Kidney (tissue), 14 donors: ENCODE measurements around the gene MAD2L2. TPM values are rescaled to one million over a fixed set of nuclear protein-coding genes. Genes with fewer than 3 reads are reported as not detected.
A peak's percentile ranks its signal among the peaks of the same experiment; 100 is the strongest.

ENCODE experiments used
- DNase-seq, 5 donors: peaks; one replicate each; pipeline ENCODE4 v3.0.0-alpha.2; 2013 to 2020
- FAIRE-seq: peaks from 2 replicates; lab custom pipeline; 2012; peaks lifted over from hg19 to GRCh38; lab: Jason Lieb, UNC
- H3K27ac ChIP-seq, 2 donors: one replicate each; pipeline ENCODE4 v1.7.0; 2013; ENCODE audit warnings: low read depth in 2 of 2, low read length in 2 of 2, inconsistent platforms in 1 of 2
- H3K27me3 ChIP-seq: one replicate; pipeline ENCODE4 v1.7.1; 2013; ENCODE audit warnings: low read length, inconsistent platforms; ENCODE audit not compliant: control insufficient read depth, insufficient read depth
- H3K36me3 ChIP-seq, 3 donors: one replicate each; pipeline versions ENCODE4 v1.7.0 to v1.7.1; 2013; ENCODE audit warnings: low read length in 3 of 3, control low read depth in 1 of 3, inconsistent platforms in 1 of 3; ENCODE audit not compliant: insufficient read depth in 3 of 3, control insufficient read depth in 2 of 3
- H3K4me1 ChIP-seq, 3 donors: one replicate each; pipeline versions ENCODE4 v1.7.0 to v1.7.1; 2013; ENCODE audit warnings: low read length in 3 of 3, inconsistent platforms in 1 of 3, low read depth in 1 of 3; ENCODE audit not compliant: control insufficient read depth in 2 of 3, insufficient read depth in 2 of 3
- H3K4me3 ChIP-seq, 3 donors: one replicate each; pipeline versions ENCODE4 v1.7.0 to v1.8.1; 2013; ENCODE audit warnings: low read length in 3 of 3, control low read depth in 1 of 3, inconsistent platforms in 1 of 3
- H3K9ac ChIP-seq, 3 donors: one replicate each; pipeline versions ENCODE4 v1.7.0 to v1.7.1; 2013; ENCODE audit warnings: low read length in 3 of 3, control low read depth in 1 of 3, inconsistent platforms in 1 of 3
- H3K9me3 ChIP-seq, 3 donors: one replicate each; pipeline versions ENCODE4 v1.7.0 to v1.7.1; 2013; ENCODE audit warnings: low read length in 3 of 3, control low read depth in 1 of 3, inconsistent platforms in 1 of 3; ENCODE audit not compliant: control insufficient read depth in 2 of 3, insufficient read depth in 1 of 3
- intact Hi-C: fragments of 100-400 bp; cut with DNase I; formaldehyde crosslinking; loops from one replicate; pipeline ENCODE4 v1.11.1; 2022
- polyA plus RNA-seq: library from polyadenylated mRNA; stranded (reverse); fragments of 350-450 nt; fragmentation: Illumina TruSeq; extraction: RNeasy Lipid Tissue Mini Kit (QIAGEN cat#74804); gene quantifications from one replicate; pipeline ENCODE4 v1.2.3, GENCODE V29; 2014; ENCODE audit warnings: low read depth, low replicate concordance; ENCODE audit not compliant: insufficient read depth
- total RNA-seq: library from RNA; stranded (reverse); fragmentation: NEBNext Ultra II Directional; extraction: Animal tissue kit (Norgen Biotek cat#: 25700); gene quantifications from one replicate; pipeline ENCODE4 v1.2.1, GENCODE V29; 2021
- TF ChIP-seq, protein P1 (sequence below): IDR thresholded peaks from 3 replicates; pipeline ENCODE4 v1.5.1; 2012; ENCODE audit warnings: mild to moderate bottlenecking, moderate library complexity, borderline replicate concordance; ENCODE audit not compliant: insufficient read depth; ENCODE audit errors: extremely low read depth
- donor health status: control.
- donor health status: control.
- donor health status: control.
- donor health status: control.
- donor health status: control.
- donor health status: DM: yes; HTN: yes; CAD: no.
- donor health status: Normal renal cell carcinoma (clear cell type).

Gene MAD2L2
- total and polyA plus RNA-seq, 2 donors from 2014 or later: 36.8 to 51.7 TPM

DNA sequence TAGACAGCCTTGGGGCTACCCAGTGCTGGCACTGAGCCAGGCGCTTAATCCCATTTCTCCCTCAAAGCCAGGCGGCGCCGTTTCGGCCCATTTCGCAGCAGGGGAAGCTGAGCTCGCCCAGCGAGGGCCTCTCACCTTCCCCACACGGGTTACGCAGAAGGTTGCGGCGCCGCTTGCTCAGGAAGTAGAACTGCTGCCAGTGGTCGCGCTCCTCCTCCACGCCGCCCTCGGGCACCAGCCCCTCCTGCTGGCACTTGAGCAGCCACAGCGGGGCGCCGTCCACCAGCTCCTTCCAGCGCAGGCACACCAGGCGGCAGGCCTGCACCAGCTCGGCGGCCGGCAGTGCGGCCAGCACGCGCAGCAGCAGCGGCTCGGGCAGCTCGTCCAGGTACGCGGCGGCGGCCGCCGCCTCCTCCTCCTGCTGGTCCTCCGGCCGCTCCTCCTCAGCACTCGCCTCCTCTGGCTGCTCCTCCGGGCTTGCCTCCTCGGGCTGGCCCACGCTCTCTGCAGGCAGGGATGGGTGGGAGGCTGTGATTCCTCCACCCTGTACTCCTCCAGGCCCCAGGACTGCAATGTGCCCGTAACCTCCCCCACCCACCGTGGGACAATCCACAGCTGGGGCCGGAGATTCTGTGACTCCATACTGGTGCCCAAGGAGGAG, 30.5 kb downstream of the MAD2L2 start:
- DNase-seq (peak; percentile 75 to 93 (median 86)), FAIRE-seq (no peak)
- peaks cover 11% of the 10 kb centered on the region for H3K27me3 ChIP-seq
- intact Hi-C loops: no loop called here
- H3K9me3 ChIP-seq: no peaks in the 10 kb centered on the region
- no peak overlapping the region for H3K27ac ChIP-seq
- TF ChIP-seq, protein P1, sequence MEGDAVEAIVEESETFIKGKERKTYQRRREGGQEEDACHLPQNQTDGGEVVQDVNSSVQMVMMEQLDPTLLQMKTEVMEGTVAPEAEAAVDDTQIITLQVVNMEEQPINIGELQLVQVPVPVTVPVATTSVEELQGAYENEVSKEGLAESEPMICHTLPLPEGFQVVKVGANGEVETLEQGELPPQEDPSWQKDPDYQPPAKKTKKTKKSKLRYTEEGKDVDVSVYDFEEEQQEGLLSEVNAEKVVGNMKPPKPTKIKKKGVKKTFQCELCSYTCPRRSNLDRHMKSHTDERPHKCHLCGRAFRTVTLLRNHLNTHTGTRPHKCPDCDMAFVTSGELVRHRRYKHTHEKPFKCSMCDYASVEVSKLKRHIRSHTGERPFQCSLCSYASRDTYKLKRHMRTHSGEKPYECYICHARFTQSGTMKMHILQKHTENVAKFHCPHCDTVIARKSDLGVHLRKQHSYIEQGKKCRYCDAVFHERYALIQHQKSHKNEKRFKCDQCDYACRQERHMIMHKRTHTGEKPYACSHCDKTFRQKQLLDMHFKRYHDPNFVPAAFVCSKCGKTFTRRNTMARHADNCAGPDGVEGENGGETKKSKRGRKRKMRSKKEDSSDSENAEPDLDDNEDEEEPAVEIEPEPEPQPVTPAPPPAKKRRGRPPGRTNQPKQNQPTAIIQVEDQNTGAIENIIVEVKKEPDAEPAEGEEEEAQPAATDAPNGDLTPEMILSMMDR: peak; percentile 78
- H3K4me1 ChIP-seq: peaks cover 0 to 4% (median 0%) of the 10 kb centered on the region in 3 donors
- no peak overlapping the region for H3K4me3 ChIP-seq
- H3K36me3 ChIP-seq: no peaks in the 10 kb centered on the region
- no peak overlapping the region for H3K9ac ChIP-seq

DNA sequence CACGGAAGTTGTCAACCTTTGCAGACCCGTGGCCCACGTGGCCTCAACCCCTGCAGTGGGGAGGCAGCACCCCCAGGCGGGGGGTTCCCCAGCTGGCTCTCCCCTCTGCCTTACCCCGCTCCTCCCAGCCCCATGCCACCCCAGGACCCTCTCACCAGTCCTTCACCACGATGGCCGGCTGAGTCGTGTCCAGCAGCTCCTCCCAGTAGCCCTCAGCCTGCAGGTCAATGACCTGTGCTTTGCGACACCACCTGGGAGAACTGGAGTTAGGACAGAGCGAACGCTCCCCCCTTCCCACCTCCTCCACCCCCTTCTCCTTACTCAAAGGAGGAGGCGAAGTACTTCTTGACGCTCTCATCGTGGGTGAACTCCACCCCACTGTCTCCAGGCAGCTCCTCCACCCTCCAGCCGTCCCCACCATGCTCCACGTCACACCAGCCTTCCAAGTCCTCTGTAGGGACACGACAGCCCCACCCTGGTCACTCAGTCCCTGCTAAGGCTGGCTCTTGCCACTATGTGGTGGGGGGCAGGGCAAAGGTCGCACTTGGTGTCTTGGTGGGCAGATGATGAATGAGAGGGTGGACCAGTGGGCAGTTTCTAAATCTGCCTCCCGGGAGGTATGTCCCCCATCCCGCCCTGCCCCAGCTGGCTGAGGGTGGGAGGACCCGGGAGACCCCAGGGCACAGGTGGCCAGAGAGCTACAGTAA, 31.2 kb downstream of the MAD2L2 start:
- no peaks in the 10 kb centered on the region for H3K36me3 ChIP-seq
- H3K4me1 ChIP-seq: peaks cover 0 to 4% (median 0%) of the 10 kb centered on the region in 3 donors
- TF ChIP-seq, protein P1: no peak
- no peak overlapping the region for H3K9ac ChIP-seq
- H3K27ac ChIP-seq: no peak overlapping the region
- intact Hi-C loops: loop anchor here (10.0 kb wide), 1 partner anchor 405 kb away; no protein-coding TSS in a partner anchor
- peaks cover 11% of the 10 kb centered on the region for H3K27me3 ChIP-seq
- H3K9me3 ChIP-seq: no peaks in the 10 kb centered on the region
- no peak for FAIRE-seq
- no peak overlapping the region for H3K4me3 ChIP-seq
- peak in 1 of 5 donors; percentile 59 for DNase-seq

DNA sequence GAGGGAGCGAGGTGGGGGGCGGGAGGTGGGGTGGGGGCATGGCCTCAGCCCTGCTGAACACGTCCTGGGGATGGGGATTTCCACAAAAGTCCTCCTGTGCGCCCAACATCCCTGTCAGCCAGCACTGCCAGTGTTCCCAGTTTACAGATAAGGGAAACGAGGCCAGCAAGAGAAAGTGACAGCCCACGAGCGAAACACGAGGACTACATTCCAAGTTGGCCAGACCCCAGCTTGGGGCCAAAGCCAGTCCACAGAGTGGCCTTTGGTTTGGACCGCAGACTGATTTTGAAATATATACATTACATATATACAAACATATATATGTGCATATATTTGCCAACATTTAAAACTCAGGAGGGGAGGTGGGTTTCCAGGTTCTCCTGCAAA, 31.7 kb downstream of the MAD2L2 start:
- Histone ChIP-seq H3K4me1 (peaks cover 0 to 4% (median 0%) of the 10 kb centered on the region in 3 donors), H3K9ac (no peak overlapping the region), H3K27ac (no peak overlapping the region), H3K9me3 (no peaks in the 10 kb centered on the region), H3K36me3 (no peaks in the 10 kb centered on the region), H3K27me3 (peaks cover 11% of the 10 kb centered on the region), H3K4me3 (no peak overlapping the region)
- no peak for FAIRE-seq
- intact Hi-C loops: loop anchor here (10.0 kb wide), 1 partner anchor 404 kb away; no protein-coding TSS in a partner anchor
- DNase-seq: no peak
- TF ChIP-seq, protein P1: no peak
